ENCODE results near the gene FMO1.
"Not testable (repeated sequence)": the region's sequence is repeated elsewhere in the genome, so short reads cannot be mapped to it uniquely, and the experiment has no call there.

The FMO1 gene

GRCh38 chr1:171286032-171286705 lies 37.9 kb downstream of the FMO1 start:
- ChIA-PET POLR2A (ENCODE audit: low non-redundant PET) (no interaction called here), CTCF (interaction anchor here (0.5 to 0.6 kb wide), 2 partner anchors 9 to 33 kb away, joined by 3 to 4 read pairs; no protein-coding TSS in a partner anchor)
- TF ChIP-seq CTCF (conservative IDR thresholded peaks at IDR 0.05; ENCODE audit: low read depth), result no peak
- peak; percentile 49 for DNase-seq (ENCODE audit: low spot score)
- no peak overlapping the region for H3K27ac ChIP-seq

GRCh38 chr1:171290621-171291020 lies 42.3 kb downstream of the FMO1 start:
- ChIA-PET POLR2A (ENCODE audit: low non-redundant PET) (no interaction called here), CTCF (interaction anchor here (0.6 to 0.7 kb wide), 2 partner anchors 16 to 720 kb away, joined by 3 read pairs; no protein-coding TSS in a partner anchor)
- no peak for TF ChIP-seq CTCF (conservative IDR thresholded peaks at IDR 0.05; ENCODE audit: low read depth)
- no peak for DNase-seq (ENCODE audit: low spot score)
- H3K27ac ChIP-seq, result no peak overlapping the region

- POLR2A ChIA-PET (ENCODE audit: low non-redundant PET), result interaction anchor here (0.6 kb wide), 1 partner anchor 9 kb away, joined by 4 read pairs; no protein-coding TSS in a partner anchor
- no peak overlapping the region for H3K27ac ChIP-seq
- CTCF ChIA-PET, result interaction anchor here (0.6 kb wide), 1 partner anchor 328 kb away, joined by 4 read pairs; no protein-coding TSS in a partner anchor
- DNase-seq (ENCODE audit: low spot score), result no peak
- no peak for TF ChIP-seq CTCF (conservative IDR thresholded peaks at IDR 0.05; ENCODE audit: low read depth)
Measured at GRCh38 chr1:171292799-171293198, 44.5 kb downstream of the FMO1 start.

- DNase-seq (ENCODE audit: low spot score); CTCF ChIA-PET; H3K27ac ChIP-seq; POLR2A ChIA-PET (ENCODE audit: low non-redundant PET): not testable (repeated sequence)
Measured at GRCh38 chr1:171295383-171295782, 47.1 kb downstream of the FMO1 start.

- DNase-seq (ENCODE audit: low spot score), result no peak
- no peak for TF ChIP-seq CTCF (conservative IDR thresholded peaks at IDR 0.05; ENCODE audit: low read depth)
- H3K27ac ChIP-seq, result no peak overlapping the region
- ChIA-PET POLR2A (ENCODE audit: low non-redundant PET) (no interaction called here), CTCF (no interaction called here)
Measured at GRCh38 chr1:171295821-171296220, 47.5 kb downstream of the FMO1 start.

- H3K27ac ChIP-seq, result no peak overlapping the region
- CTCF ChIA-PET, result interaction anchor here (1.3 kb wide), 1 partner anchor 17 kb away, joined by 4 read pairs; the partner anchor contains the start of gene FMO4
- POLR2A ChIA-PET (ENCODE audit: low non-redundant PET), result no interaction called here
- TF ChIP-seq CTCF (conservative IDR thresholded peaks at IDR 0.05; ENCODE audit: low read depth), result no peak
- DNase-seq (ENCODE audit: low spot score), result no peak
Measured at GRCh38 chr1:171296897-171297296, 48.6 kb downstream of the FMO1 start.

- CTCF ChIA-PET, result no interaction called here
Measured at GRCh38 chr1:171298696-171299095, 50.4 kb downstream of the FMO1 start.

More at GRCh38 chr1:171298696-171299095, 50.4 kb downstream of the FMO1 start:
- TF ChIP-seq CTCF (conservative IDR thresholded peaks at IDR 0.05; ENCODE audit: low read depth), result no peak
- no peak overlapping the region for H3K27ac ChIP-seq
- POLR2A ChIA-PET (ENCODE audit: low non-redundant PET), result no interaction called here
- DNase-seq (ENCODE audit: low spot score), result no peak
